DMS 273 treated with DMSO at 0.1 percent for 48 hours (cell line): Measurements from ENCODE around the gene OR1I1.
A peak's percentile ranks its signal among the peaks of the same experiment; 100 is the strongest.

Experiments
- DNase-seq: peaks from one replicate; lab custom pipeline; 2025; lab: John Stamatoyannopoulos, UW

Gene OR1I1

DNA sequence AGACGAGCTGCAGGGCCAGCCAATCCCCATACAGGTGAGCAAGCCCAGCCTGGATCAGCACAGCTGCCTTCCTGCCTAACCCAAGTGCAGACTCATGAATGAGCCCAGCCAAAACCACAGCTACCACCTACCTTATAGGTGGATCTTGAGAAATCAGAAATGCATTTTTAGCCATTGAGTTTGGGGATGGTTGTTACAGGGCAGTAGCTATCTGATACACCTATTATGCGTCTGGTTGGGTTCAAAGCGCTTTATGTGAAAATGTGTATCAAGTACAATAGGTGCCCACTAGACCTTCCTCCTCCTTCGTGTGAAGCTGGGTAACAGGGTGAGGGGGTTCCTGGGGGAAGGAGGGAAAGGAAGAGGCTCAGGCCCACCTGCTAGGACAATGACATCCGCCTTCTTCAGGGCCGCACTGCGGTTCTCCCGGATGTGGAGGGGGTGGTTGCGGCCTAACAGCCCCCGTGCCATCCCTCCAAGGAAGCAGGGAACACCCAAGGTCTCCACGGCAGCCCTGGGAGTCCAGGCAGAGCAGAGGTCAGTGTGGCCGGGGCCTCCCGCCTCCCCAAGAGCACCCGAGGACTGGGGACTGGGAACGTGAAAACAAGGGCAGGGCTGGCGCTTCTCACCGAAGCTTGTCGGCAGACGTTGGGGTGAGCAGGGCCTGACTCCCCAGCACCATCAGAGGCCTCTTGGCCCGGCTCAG, 36.9 kb downstream of the OR1I1 start:
- DNase-seq: no peak

DNA sequence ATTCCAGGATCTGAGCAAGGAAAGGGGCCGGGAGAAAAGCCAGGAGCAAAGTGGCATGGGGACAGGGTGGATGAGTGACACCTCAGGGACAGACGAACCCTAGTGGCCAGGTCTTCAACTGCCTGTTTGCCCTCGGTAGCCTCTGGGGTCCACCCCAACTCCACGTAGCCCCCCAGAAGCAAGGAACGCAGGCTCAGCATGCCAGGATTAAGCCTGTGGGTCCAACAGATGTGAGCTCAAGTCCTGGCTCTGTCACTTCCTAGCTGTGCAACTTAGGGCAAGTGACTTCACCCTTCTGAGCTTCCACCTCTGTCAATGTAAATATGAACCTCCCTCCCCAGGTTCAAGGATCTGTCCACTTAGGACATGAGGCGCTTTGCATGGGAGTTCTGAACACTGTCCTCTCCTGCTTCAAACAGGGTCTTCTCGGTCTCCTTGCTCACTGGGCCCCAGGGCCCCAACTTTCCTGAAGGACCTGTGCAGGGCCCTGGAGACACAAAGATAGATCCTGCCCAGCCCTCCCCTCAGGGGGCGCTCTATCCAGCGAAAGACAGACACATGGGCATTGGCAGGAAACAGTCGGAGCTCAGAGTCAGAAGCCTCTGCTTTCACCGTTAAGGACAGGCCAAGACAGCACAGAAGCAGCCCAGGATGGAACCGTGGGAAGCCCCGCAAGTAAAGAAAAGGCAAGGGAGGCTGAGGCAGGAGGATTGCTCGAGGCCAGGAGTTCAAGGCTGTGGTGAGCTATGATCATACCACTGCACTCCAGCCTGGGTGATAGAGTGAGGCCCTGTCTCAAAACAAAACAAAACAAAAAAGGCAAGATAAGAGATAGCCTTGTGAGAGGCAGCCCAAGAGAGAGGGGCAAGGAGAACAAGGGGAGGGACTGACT, 38.4 kb downstream of the OR1I1 start:
- no peak for DNase-seq

DNA sequence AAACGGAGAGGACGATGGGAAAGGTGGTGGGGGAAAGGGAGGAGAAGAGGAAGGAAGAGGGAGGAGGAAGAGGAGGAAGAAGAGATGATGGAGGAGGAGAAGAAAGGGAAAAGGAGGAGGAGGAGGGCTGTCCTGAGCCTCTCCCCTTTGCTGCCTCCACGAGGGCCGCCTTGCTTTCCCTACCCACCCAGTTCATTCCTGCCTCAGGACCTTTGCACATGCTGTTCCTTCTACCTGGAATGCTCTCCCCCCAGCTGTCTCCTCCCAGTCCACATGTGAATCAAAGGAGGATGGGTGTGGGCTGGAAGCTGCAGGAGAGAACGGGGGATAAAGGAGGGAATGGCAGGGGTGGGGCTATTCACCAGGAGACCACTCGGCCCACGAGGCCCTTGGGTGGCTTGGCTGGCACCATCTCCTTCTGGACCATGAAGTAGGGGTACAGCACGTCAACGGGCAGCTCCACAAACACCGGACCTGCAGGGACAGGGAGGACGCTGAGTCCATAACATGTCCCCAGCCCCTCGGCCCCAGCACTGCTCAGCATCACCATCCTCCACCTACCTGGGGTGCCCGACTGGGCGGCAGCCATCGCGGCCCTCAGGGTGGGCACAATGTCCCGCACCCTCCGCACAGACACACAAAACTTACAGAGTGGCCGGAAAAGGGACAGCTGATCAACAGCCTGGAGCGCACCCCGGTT, 40.5 kb downstream of the OR1I1 start:
- DNase-seq: no peak

DNA sequence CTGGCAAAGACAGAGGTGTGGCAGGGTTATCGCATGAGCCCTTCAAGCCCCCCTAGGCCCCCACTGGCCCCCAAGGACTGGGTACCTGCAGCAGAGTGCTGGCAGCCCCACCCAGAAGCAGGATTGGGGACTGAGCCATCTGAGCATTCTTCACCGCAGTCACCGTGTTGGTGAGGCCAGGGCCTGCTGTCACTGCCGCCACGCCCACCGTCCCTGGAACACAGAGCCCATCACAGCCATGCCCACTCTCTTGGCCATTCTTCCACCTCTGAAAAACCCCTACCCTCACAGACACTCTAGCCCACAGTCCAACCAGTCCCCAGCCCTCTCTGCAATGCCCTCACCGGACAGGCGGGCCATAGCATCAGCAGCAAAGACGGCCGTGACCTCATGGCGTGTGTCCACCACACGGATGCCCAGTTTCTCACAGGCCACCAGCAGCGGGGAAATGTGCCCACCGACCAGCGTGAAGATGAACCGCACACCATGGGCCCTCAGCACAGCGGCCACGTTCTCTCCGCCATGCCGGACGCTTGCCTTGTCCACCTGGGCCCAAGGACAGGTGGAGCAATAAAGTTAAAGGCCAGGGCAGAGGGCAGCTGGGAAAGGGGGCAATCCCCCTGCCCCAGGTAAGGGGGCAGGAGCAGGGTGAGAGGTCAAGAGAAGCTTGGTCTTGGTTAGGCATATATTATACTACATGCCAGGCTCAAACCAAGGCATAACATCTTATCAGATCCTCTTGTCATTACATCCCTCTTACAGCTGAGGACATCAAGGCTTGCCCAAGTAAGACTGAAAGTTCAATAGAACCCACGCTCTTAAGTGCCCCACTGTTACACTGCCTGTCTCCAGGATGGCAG, 41.2 kb downstream of the OR1I1 start:
- no peak for DNase-seq

DNA sequence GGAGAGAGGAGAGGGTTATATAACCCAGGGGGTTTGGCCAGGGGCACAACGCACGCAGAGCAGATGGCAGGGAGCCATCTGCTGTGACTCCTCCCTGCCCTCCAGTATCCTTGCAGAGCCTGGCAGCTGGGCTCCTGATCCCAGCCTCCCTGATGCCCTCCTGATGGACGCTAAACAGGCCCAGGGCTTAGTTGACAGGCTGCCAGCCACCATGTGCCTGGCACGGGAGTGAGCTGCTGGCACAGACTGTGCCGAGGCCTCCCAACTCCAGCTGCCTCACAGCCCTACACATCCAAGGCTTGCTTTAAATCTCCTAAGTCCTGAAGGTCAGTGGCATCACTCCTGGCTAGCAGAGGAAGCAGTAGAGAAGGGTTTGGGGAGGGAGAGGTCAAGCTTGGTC, 41.9 kb downstream of the OR1I1 start:
- DNase-seq: peak; percentile 92

DNA sequence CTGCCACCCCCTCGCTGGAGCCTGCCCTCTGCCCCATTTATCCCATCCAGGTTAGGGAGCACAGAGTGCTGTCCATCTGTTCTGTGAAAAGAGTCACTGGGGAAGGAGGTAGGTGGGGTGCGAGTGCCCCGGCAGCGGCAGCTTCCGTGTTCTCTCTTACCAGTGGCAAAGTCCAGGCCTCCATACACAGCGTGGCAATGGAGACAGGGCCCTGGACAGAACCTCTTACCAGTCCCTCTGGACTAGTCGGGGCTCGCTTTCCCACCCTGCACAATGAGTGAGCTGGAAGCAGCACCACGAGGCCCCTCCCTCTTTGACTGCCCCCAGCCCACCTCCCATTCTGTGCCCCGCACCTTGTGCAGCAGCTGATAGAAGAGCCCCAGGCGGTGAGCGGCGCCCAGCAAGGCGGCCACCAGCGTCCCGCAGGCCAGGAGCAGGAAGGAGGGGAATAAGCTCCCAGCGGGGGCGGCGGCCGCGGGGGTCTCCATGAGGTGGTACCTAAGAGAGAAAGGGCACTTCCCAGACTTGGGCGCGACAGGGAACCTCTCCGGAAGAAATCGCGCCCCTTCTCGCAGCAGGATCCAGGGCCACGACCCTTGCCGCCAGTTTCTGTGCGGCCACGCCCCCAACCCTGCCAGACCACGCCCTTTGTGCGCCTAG, 42.7 kb downstream of the OR1I1 start:
- no peak for DNase-seq

DNA sequence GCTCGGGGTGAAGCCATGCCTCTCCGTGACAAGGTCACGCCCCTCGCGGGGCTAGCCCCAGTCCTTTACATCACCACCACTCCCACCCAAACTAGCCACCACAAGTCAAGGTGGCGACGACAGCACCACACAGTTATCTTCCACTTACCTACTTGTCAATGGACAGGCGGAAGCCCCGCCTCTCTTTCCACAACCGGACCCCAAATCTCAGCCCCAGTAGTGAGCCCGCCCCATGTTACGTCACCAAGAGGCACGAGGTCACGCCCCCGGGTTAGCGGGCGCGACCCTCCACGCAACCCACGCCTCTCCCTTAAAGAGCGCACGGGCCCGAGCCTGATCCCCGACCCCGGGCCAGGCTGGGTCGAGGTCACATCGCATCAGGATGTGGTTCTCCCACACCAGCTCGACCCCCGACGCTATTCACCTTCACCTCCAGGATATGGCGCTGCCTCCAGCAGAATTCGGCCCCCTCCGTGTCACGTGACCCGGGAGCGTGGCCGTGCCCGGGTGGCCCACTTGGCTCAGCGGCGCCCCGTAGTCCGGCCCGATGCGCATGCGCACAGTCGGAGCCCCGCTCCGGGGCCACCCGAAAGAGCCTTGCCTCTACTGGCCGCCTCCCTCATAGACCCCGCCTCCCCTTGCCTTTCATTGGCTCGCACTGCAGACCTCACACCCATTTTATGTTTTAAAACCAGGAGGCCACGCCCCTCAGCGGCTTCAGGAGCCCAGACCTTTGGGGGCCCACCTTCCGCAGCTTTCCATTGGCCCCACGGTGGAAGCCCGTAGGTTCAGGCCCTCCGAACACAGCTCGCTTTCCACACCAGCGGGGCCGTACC, 43.4 kb downstream of the OR1I1 start:
- peak; percentile 98 for DNase-seq

DNA sequence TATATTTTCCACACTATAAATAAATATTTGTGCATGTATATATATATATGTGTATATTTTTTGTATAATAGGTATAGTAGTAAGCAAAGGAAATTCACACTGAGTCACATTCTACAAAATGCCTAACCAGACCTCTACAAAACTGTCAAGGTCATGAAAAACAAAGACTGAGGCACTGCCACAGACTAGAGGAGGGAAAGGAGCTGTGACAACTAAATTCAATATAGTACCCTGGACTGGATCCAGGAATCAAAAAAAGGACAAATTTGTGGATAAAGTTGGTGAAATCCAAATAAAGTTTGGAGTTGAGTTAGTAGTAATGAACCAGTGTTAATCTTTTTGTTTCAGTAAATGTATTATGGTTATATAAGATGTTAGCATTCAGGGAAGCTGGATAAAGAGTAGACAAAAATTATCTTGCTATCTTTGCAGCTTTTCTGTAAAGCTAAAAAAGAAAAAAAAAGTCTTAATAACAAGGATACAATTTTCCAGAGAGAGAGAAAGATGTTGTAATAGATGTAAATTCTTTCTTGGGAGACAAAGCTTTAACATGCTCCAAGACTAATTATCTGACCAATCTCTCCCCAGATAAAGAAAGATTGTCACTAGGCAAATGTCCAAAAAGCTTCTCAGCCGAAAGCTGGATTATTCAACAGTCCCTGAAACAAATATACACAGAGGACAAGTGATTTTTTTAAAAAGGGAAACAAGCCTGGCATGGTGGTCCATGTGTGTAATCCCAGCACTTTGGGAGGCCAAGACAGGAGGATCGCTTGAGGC, 44.3 kb downstream of the OR1I1 start:
- DNase-seq: no peak

DNA sequence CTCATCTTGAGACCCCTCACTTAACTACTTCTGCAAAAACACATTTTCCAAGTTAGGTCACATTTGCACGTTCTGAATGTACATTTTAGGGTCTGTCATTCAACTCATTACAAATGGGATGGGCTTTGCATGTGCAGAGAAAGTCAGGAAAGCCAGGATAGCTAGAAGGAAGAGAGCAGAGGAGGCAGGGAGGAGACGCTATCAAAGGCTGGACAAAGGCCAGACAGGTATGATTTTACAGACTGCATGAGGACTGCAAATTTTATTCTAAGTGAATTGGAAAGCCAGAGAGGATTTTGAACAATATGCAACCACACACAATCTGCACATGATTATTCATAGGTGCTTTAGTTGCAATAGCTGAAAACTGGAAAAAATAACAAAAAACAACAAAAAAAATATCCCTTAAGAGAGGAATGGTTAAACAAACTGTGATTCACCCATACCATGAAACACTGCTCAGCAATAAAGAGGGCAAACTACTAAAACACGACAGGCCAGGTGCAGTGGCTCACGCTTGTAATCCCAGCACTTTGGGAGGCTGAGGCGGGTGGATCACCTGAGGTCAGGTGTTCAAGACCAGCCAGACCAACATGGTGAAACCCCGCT, 46.3 kb downstream of the OR1I1 start:
- no peak for DNase-seq

DNA sequence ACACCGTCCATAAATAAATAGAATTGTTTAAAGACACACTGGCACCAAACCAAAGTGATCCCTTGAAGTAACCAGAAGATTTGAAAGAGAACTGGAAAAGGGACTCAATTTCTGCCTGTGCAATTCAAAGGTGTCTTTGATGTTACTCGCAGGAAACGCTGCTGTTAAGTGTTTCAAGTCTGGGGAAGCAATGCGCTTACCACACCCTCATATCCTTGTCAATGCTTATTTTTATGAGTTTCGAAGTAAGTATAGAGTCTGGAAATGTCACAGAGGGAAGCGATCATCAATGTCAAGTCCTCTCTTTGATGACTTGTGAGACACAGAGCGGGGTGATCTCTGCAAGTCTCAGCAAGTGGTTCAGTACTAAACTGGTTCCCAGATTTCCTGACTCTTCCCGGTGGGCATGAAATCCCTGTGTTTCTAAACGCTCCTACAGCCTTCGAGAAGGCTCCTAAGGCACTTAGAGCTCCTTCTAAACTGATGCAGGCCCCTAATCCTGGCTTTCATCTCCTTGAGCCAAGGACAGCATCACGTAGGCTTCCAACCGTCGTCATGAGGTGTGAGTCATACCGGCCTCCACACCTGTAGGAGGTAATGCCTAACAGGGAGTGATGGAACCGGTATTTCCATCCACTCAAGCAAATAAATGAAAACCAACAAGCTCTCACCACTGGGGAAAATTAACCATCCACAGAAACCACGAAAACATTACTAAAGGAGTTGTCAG, 48.0 kb downstream of the OR1I1 start:
- no peak for DNase-seq

DNA sequence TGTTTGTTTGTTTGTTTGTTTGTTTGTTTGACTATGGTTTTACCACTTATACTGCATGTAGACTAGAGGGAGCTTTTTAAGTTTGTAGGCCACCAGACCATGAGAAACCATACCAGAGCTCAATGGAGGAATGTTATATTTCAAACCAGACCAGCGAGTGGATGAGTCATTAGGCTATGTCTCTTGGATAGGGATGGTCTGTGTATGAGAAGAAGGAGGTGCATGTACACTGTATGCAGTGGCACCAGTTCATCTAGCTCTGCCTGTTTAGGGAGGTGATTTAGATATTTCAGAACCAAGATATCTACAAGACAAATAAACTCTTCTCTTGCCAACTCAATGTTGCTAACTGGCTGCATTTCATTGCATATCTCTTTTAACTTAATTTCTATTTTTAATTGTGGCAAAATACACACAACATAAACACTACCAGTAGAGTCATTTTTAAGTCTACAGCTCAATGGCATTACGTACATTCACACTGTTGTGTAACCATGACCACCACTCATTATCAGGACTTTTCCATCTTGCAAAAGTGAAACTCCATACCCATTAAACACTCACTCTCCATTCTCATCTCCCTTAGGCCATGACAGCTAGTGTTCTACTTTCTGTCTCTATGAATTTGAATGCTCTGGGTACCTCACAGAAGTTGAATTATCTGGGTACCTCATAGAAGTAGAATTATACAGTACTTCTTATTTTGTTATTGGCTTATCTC, 54.4 kb downstream of the OR1I1 start:
- DNase-seq: no peak

DNA sequence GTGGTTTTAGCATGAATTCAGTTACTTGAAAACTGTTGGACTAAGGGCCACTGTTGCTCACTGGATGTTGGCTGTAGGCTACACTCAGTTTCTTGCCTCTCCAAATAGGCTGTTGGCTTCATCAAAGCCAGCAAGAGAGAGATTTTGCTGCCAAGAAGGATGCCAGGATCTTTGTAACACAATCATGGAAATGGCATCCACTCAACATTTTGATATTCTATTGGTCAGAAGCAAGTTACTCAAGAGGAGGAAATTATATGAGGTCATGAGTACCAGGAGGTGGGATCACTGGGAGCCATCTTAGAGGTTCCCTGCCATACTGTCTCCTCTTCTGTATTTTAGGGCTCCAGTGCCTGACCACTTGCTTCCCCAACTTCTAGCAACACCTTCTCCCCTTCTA, 55.8 kb downstream of the OR1I1 start:
- no peak for DNase-seq

DNA sequence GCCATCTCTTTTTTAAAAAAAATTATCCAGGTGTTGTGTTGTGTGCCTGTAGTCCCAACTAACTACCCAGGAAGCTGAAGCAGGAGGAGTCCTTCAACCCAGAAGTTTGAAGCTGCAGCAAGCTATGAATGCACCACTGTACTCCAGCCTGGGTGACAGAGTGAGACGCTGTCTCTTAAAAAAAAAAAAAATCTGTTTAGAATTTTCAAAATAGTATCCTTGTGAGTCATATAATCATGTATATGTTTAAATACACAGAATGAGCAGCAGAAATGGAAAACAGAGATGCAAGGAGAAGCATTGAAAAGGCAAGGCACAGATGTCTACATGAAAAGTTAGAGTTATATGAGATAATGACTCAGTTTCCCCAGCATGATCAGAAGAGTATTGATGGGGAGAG, 56.4 kb downstream of the OR1I1 start:
- DNase-seq: no peak

DNA sequence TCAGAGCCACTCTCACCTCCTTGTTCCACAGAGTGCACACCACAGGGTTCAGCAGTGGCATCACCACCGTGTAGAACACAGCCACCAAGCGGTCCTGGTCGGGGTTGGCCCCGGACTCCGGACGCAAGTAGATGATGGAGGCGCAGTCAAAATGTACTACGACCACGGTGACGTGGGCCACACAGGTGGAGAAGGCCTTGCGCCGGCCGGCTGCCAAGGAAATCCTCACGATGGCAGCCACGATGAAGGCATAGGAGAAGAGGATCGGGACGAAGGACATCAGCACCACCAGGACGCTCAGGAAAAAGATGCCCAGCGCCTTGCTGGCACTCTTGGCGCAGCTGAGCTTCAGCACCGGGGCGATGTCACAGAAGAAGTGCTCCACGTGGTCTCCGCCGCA, 59.1 kb downstream of the OR1I1 start:
- no peak for DNase-seq

DNA sequence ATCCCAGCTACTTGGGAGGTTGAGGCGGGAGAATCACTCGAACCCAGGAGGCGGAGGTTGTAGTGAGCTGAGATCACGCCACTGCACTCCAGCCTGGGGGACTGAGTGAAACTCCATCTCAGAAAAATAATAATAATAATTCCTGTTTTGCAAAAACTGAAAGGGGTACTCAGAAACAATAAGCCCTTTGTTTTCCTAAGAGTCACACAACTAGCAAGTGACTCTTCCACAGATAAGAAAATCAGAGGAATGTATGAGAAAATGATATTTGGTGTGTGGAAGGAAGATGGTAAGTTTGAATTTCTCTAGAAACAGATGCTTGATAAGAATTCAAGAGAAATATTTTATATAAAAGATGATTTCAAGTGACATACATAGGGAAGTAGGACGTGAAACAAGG, 60.3 kb downstream of the OR1I1 start:
- DNase-seq: no peak
